GM12878 (cell line): ENCODE measurements around the gene C6orf62. TPM values are rescaled to one million over a fixed set of nuclear protein-coding genes. Genes with fewer than 3 reads are reported as not detected.

ENCODE experiments used
- ATAC-seq: fragments of 200-7000 bp; cut with Tn5 transposase; 3 replicates; pipeline ENCODE4 v1.9.1; 2020; ENCODE audit warnings: mild to moderate bottlenecking, moderate library complexity
- BruUV-seq: library from RNA; stranded (reverse); fragments of 400-500 nt; replicated peaks from 2 replicates; lab custom pipeline; 2021; lab: Mats Ljungman, UMichigan
- CTCF ChIA-PET: fragments of 300-600 bp; sonication (Branson Sonifier 250); formaldehyde crosslinking; extraction: SDS; loops from one replicate; lab custom pipeline; 2021; ENCODE audit warnings: inconsistent platforms; lab: Yijun Ruan, JAX
- POLR2A ChIA-PET: fragments of 350-600 bp; formaldehyde crosslinking; extraction: SDS; loops from one replicate; lab custom pipeline; 2021; ENCODE audit warnings: inconsistent platforms; lab: Charles Lee
- RAD21 ChIA-PET: fragments of 300-600 bp; sonication (Branson Sonifier 250); formaldehyde crosslinking; loops from one replicate; lab custom pipeline; 2023; ENCODE audit warnings: antibody characterized with exemption; ENCODE audit not compliant: unreplicated experiment; lab: Charles Lee
- SMC1A ChIA-PET: fragments of 300-600 bp; sonication (Branson Sonifier 250); formaldehyde crosslinking; loops from one replicate; lab custom pipeline; 2023; ENCODE audit not compliant: unreplicated experiment, uncharacterized antibody; lab: Charles Lee
- DNase-seq: peaks from one replicate; pipeline ENCODE4 v3.0.0-alpha.2; 2011; ENCODE audit warnings: low read depth, low spot score
- FAIRE-seq: peaks from 3 replicates; lab custom pipeline; 2011; peaks lifted over from hg19 to GRCh38; lab: Jason Lieb, UNC
- H2AFZ ChIP-seq: 2 replicates; pipeline ENCODE4 v1.6.0; 2011; ENCODE audit warnings: low read depth, low read length, control low read depth; ENCODE audit not compliant: control insufficient read depth
- H3K27ac ChIP-seq: 2 replicates; pipeline ENCODE4 v1.5.1; 2011; ENCODE audit warnings: control low read depth; ENCODE audit not compliant: control insufficient read depth, insufficient read depth
- H3K27me3 ChIP-seq, 2 experiments: replicated peaks in 1 of 2; 2 replicates each; pipeline versions ENCODE4 v1.6.0 to v1.6.1; 2011; ENCODE audit warnings: low read length in 1 of 2; ENCODE audit not compliant: control insufficient read depth in 2 of 2, insufficient read depth in 2 of 2
- H3K36me3 ChIP-seq, 2 experiments: 2 replicates each; pipeline ENCODE4 v1.5.1; 2011; ENCODE audit warnings: low read length in 1 of 2; ENCODE audit not compliant: control insufficient read depth in 2 of 2, insufficient read depth in 2 of 2
- H3K4me1 ChIP-seq: 2 replicates; pipeline ENCODE4 v1.6.1; 2011; ENCODE audit warnings: mild to moderate bottlenecking, low read length, moderate library complexity, mixed read lengths; ENCODE audit not compliant: control insufficient read depth, insufficient read depth
- H3K4me2 ChIP-seq: 2 replicates; pipeline ENCODE4 v1.6.0; 2011; ENCODE audit warnings: control low read depth; ENCODE audit not compliant: control insufficient read depth, insufficient read depth
- H3K4me3 ChIP-seq: fragments of 200-600 bp; sonication (generic); 2 replicates; pipeline ENCODE4 v1.5.1; 2016
- H3K79me2 ChIP-seq: 2 replicates; pipeline ENCODE4 v1.6.0; 2011; ENCODE audit warnings: low read length; ENCODE audit not compliant: control insufficient read depth, insufficient read depth
- H3K9ac ChIP-seq: 2 replicates; pipeline ENCODE4 v1.8.0; 2011; ENCODE audit warnings: low read length, control low read depth, mixed read lengths; ENCODE audit not compliant: control insufficient read depth, insufficient read depth
- H3K9me3 ChIP-seq: replicated peaks from 3 replicates; pipeline ENCODE4 v1.5.1; 2011; ENCODE audit warnings: mild to moderate bottlenecking, low read length; ENCODE audit not compliant: control insufficient read depth, insufficient read depth
- H4K20me1 ChIP-seq: 2 replicates; pipeline ENCODE4 v1.6.0; 2011; ENCODE audit not compliant: control insufficient read depth, insufficient read depth
- CBX5 ChIP-seq: sonication (generic); IDR thresholded peaks from 2 replicates; pipeline ENCODE4 v1.6.1; 2016; ENCODE audit warnings: low read depth, moderate library complexity, mild to moderate bottlenecking, inconsistent platforms
- IKZF1 ChIP-seq: fragments of 450-650 bp; conservative IDR thresholded peaks from 2 replicates; pipeline ENCODE4 v1.6.1; 2017; ENCODE audit warnings: antibody characterized with exemption, mild to moderate bottlenecking
- STAT1 ChIP-seq: fragments of 450-650 bp; conservative IDR thresholded peaks from 2 replicates; pipeline ENCODE4 v1.6.1; 2014; ENCODE audit warnings: antibody characterized with exemption, mild to moderate bottlenecking
- ZNF217 ChIP-seq: fragments of 450-650 bp; IDR thresholded peaks from 2 replicates; pipeline ENCODE4 v1.6.1; 2017; ENCODE audit warnings: antibody characterized with exemption, mild to moderate bottlenecking
- WGBS: methylation state at CpG from one replicate; pipeline ENCODE4 v1.1.6; 2016; ENCODE audit warnings: low lambda C conversion rate; ENCODE audit not compliant: insufficient replicate concordance, insufficient coverage; ENCODE audit errors: missing lambda C conversion rate; 5-methylcytosine and 5-hydroxymethylcytosine counted together
- in situ Hi-C: fragments of 300-500 bp; cut with MboI; formaldehyde crosslinking; loops from 9 replicates; pipeline ENCODE4 v1.14.3; 2018; ENCODE audit warnings: mixed read lengths
- intact Hi-C: fragments of 100-400 bp; cut with micrococcal nuclease; formaldehyde crosslinking; loops from one replicate; pipeline ENCODE4 v1.14.2; 2022; ENCODE audit not compliant: unreplicated experiment
- polyA plus RNA-seq, 11 experiments: library from polyadenylated mRNA; depleted of rRNA in 4 of 11; unstranded in 6 of 11; stranded (reverse) in 5 of 11; fragments of >200 nt; fragmentation: Nextera tagmentation in 4 of 11; fragmentation: Illumina TruSeq in 1 of 11; extraction: Ambion mirVana in 4 of 11; extraction: Trizol in 1 of 11; gene quantifications; 1 replicate in 1 of 11; 2 replicates in 10 of 11; pipeline versions ENCODE4 v1.2.1 to v1.2.3, GENCODE V29; 2011 to 2016; ENCODE audit warnings: inconsistent platforms in 2 of 11, missing spikeins in 2 of 11, low read depth in 1 of 11
- total RNA-seq, 4 experiments: library from RNA; depleted of rRNA in 3 of 4; stranded (reverse); fragments of >200 nt in 3 of 4; fragmentation: Illumina TruSeq in 1 of 4; extraction: Trizol in 1 of 4; gene quantifications; 2 replicates each; pipeline versions ENCODE4 v1.2.1 to v1.2.3, GENCODE V29; 2013 to 2021
- TF ChIP-seq, protein P1 (sequence below): fragments of 450-650 bp; IDR thresholded peaks from 2 replicates; pipeline ENCODE4 v1.6.1; 2017; ENCODE audit warnings: mild to moderate bottlenecking, moderate library complexity
- TF ChIP-seq, protein P2 (sequence below): IDR thresholded peaks from 2 replicates; pipeline ENCODE4 v1.6.1; 2011; ENCODE audit warnings: mild to moderate bottlenecking, low read depth, low read length, moderate library complexity; ENCODE audit not compliant: insufficient replicate concordance
- TF ChIP-seq, protein P3 (sequence below), 3 experiments: IDR thresholded peaks in 2 of 3; conservative IDR thresholded peaks in 1 of 3; 2 replicates each; pipeline ENCODE4 v1.5.1; 2011; ENCODE audit warnings: low read depth in 3 of 3, low read length in 3 of 3, mild to moderate bottlenecking in 3 of 3, control low read depth in 2 of 3, moderate library complexity in 2 of 3, inconsistent platforms in 1 of 3, mixed read lengths in 1 of 3; ENCODE audit not compliant: control insufficient read depth in 2 of 3, insufficient read depth in 1 of 3; ENCODE audit errors: extremely low read depth in 1 of 3
- TF ChIP-seq, protein P4 (sequence below): fragments of 450-650 bp; conservative IDR thresholded peaks from 2 replicates; pipeline ENCODE4 v1.6.1; 2017; ENCODE audit warnings: mild to moderate bottlenecking, moderate library complexity

Gene C6orf62
- total and polyA plus RNA-seq, 10 of the 15 experiments (the other 5 are each of a cell fraction or from before 2014, with no cell fraction given) = 55.6 to 565 (median 126) TPM

DNA sequence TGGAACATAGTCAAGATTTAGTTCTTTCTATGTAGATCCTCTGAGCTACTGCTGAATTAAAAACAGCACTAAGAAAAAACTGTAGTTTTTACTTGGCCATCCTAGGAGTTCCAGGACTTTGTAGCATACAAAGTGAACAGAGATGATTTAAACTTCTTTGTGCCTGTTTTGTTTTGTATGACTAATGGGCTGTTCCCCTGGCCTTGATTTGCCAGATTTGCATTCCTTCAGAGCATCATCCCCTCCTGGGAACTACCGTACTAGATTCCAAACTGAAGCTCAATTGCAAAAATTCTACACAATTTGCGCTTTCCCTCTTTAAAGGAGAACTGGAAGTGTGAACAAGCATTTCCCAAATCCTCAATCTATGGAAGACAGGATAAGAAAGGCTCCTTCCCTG lies 29.0 kb downstream of the C6orf62 start (continued):
- TF ChIP-seq, protein P1, sequence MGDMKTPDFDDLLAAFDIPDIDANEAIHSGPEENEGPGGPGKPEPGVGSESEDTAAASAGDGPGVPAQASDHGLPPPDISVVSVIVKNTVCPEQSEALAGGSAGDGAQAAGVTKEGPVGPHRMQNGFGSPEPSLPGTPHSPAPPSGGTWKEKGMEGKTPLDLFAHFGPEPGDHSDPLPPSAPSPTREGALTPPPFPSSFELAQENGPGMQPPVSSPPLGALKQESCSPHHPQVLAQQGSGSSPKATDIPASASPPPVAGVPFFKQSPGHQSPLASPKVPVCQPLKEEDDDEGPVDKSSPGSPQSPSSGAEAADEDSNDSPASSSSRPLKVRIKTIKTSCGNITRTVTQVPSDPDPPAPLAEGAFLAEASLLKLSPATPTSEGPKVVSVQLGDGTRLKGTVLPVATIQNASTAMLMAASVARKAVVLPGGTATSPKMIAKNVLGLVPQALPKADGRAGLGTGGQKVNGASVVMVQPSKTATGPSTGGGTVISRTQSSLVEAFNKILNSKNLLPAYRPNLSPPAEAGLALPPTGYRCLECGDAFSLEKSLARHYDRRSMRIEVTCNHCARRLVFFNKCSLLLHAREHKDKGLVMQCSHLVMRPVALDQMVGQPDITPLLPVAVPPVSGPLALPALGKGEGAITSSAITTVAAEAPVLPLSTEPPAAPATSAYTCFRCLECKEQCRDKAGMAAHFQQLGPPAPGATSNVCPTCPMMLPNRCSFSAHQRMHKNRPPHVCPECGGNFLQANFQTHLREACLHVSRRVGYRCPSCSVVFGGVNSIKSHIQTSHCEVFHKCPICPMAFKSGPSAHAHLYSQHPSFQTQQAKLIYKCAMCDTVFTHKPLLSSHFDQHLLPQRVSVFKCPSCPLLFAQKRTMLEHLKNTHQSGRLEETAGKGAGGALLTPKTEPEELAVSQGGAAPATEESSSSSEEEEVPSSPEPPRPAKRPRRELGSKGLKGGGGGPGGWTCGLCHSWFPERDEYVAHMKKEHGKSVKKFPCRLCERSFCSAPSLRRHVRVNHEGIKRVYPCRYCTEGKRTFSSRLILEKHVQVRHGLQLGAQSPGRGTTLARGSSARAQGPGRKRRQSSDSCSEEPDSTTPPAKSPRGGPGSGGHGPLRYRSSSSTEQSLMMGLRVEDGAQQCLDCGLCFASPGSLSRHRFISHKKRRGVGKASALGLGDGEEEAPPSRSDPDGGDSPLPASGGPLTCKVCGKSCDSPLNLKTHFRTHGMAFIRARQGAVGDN = no peak
- TF ChIP-seq, protein P2, sequence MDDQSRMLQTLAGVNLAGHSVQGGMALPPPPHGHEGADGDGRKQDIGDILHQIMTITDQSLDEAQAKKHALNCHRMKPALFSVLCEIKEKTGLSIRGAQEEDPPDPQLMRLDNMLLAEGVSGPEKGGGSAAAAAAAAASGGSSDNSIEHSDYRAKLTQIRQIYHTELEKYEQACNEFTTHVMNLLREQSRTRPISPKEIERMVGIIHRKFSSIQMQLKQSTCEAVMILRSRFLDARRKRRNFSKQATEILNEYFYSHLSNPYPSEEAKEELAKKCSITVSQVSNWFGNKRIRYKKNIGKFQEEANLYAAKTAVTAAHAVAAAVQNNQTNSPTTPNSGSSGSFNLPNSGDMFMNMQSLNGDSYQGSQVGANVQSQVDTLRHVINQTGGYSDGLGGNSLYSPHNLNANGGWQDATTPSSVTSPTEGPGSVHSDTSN = no peak
- TF ChIP-seq, protein P3, sequence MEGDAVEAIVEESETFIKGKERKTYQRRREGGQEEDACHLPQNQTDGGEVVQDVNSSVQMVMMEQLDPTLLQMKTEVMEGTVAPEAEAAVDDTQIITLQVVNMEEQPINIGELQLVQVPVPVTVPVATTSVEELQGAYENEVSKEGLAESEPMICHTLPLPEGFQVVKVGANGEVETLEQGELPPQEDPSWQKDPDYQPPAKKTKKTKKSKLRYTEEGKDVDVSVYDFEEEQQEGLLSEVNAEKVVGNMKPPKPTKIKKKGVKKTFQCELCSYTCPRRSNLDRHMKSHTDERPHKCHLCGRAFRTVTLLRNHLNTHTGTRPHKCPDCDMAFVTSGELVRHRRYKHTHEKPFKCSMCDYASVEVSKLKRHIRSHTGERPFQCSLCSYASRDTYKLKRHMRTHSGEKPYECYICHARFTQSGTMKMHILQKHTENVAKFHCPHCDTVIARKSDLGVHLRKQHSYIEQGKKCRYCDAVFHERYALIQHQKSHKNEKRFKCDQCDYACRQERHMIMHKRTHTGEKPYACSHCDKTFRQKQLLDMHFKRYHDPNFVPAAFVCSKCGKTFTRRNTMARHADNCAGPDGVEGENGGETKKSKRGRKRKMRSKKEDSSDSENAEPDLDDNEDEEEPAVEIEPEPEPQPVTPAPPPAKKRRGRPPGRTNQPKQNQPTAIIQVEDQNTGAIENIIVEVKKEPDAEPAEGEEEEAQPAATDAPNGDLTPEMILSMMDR (IDR thresholded peaks at IDR 0.05 in 2 of 3, conservative IDR thresholded peaks at IDR 0.05 in 1 of 3; ENCODE audit: control insufficient read depth in 2 of 3, extremely low read depth in 1 of 3, insufficient read depth in 1 of 3, low read depth in 3 of 3, low read length in 3 of 3) = no peak
- TF ChIP-seq, all 136 proteins: peak for 0

DNA sequence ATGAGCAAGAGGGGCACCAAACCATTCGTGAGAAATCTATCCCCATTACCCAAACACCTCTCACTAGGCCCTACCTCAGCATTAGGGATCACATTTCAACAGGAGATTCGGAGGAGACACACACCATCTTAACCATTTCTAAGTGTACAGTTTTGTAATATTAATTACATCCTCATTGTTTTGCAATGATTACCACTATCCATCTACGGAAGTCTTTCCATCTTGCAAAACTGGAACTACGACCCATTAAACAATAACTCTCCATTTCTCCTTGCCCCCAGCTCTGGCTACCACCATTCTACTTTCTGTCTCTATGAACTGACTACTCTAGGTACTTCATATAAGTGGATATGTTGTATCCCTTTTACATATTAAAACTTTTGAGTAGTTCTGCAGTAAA lies 32.0 kb downstream of the C6orf62 start:
- ChIA-PET SMC1A (no interaction called here), POLR2A (no interaction called here), CTCF (no interaction called here), RAD21 (interaction anchor here (0.6 kb wide), 1 partner anchor 372 kb away, joined by 4 read pairs; no protein-coding TSS in a partner anchor)
- BruUV-seq = no TSS peak
- no peaks in the 10 kb centered on the region; a peak in 1 of 4 replicates for H3K36me3 ChIP-seq
- ATAC-seq (no peak), DNase-seq (no peak), FAIRE-seq (no peak)
- intact Hi-C loops (no loop called here), in situ Hi-C loops (no loop called here)
- no peaks in the 10 kb centered on the region for H3K9me3 ChIP-seq
- H3K79me2 ChIP-seq = no peaks in the 10 kb centered on the region
- no peaks in the 10 kb centered on the region for H4K20me1 ChIP-seq
- H3K27ac ChIP-seq = no peak overlapping the region
- H3K9ac ChIP-seq = no peak overlapping the region
- H3K4me2 ChIP-seq = no peak overlapping the region
- H3K4me1 ChIP-seq = no peaks in the 10 kb centered on the region
- WGBS = 100% methylated on average over 4 of the region's 4 CpGs
- no peak overlapping the region for H3K4me3 ChIP-seq
- H3K27me3 ChIP-seq = no peaks in the 10 kb centered on the region
- no peak overlapping the region for H2AFZ ChIP-seq
- TF ChIP-seq ZNF217 = no peak
- TF ChIP-seq CBX5 = no peak
- TF ChIP-seq IKZF1 = no peak
- TF ChIP-seq STAT1 = no peak
- TF ChIP-seq, protein P4, sequence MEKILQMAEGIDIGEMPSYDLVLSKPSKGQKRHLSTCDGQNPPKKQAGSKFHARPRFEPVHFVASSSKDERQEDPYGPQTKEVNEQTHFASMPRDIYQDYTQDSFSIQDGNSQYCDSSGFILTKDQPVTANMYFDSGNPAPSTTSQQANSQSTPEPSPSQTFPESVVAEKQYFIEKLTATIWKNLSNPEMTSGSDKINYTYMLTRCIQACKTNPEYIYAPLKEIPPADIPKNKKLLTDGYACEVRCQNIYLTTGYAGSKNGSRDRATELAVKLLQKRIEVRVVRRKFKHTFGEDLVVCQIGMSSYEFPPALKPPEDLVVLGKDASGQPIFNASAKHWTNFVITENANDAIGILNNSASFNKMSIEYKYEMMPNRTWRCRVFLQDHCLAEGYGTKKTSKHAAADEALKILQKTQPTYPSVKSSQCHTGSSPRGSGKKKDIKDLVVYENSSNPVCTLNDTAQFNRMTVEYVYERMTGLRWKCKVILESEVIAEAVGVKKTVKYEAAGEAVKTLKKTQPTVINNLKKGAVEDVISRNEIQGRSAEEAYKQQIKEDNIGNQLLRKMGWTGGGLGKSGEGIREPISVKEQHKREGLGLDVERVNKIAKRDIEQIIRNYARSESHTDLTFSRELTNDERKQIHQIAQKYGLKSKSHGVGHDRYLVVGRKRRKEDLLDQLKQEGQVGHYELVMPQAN = no peak
